ENCODE results near the gene TNFRSF11A.

TNFRSF11A gene

GRCh38 chr18:62384068-62384467, 59.0 kb downstream of the TNFRSF11A start:
- no peak for DNase-seq (ENCODE audit: low read depth in 3 of 3)

GRCh38 chr18:62384610-62385097, 59.5 kb downstream of the TNFRSF11A start:
- DNase-seq (ENCODE audit: low read depth in 3 of 3) = no peak

- no peak for DNase-seq (ENCODE audit: low read depth in 3 of 3)
Measured at GRCh38 chr18:62386091-62386490, 61.0 kb downstream of the TNFRSF11A start.

- no peak for DNase-seq (ENCODE audit: low read depth in 3 of 3)
Measured at GRCh38 chr18:62386601-62387000, 61.5 kb downstream of the TNFRSF11A start.

GRCh38 chr18:62387257-62387656, 62.1 kb downstream of the TNFRSF11A start:
- no peak for DNase-seq (ENCODE audit: low read depth in 3 of 3)

GRCh38 chr18:62388855-62389760, 64.0 kb downstream of the TNFRSF11A start:
- no peak for DNase-seq (ENCODE audit: low read depth in 3 of 3)

GRCh38 chr18:62389761-62390481, 64.8 kb downstream of the TNFRSF11A start:
- DNase-seq (ENCODE audit: low read depth in 3 of 3) = no peak

GRCh38 chr18:62394006-62394763, 69.1 kb downstream of the TNFRSF11A start:
- no peak for DNase-seq (ENCODE audit: low read depth in 3 of 3)

- no peak for DNase-seq (ENCODE audit: low read depth in 3 of 3)
Measured at GRCh38 chr18:62396381-62396780, 71.3 kb downstream of the TNFRSF11A start.

- no peak for DNase-seq (ENCODE audit: low read depth in 3 of 3)
Measured at GRCh38 chr18:62396967-62397366, 71.9 kb downstream of the TNFRSF11A start.

GRCh38 chr18:62398291-62398690, 73.2 kb downstream of the TNFRSF11A start:
- DNase-seq (ENCODE audit: low read depth in 3 of 3) = no peak

GRCh38 chr18:62399276-62399675, 74.2 kb downstream of the TNFRSF11A start:
- DNase-seq (ENCODE audit: low read depth in 3 of 3) = no peak

GRCh38 chr18:62399781-62400308, 74.7 kb downstream of the TNFRSF11A start:
- no peak for DNase-seq (ENCODE audit: low read depth in 3 of 3)

GRCh38 chr18:62400916-62401315, 75.8 kb downstream of the TNFRSF11A start:
- DNase-seq (ENCODE audit: low read depth in 3 of 3) = no peak

- no peak for DNase-seq (ENCODE audit: low read depth in 3 of 3)
Measured at GRCh38 chr18:62402342-62402948, 77.3 kb downstream of the TNFRSF11A start.

- DNase-seq (ENCODE audit: low read depth in 3 of 3) = no peak
Measured at GRCh38 chr18:62403120-62403519, 78.0 kb downstream of the TNFRSF11A start.

GRCh38 chr18:62404881-62405280, 79.8 kb downstream of the TNFRSF11A start:
- no peak for DNase-seq (ENCODE audit: low read depth in 3 of 3)

GRCh38 chr18:62407660-62408059, 82.5 kb downstream of the TNFRSF11A start:
- DNase-seq (ENCODE audit: low read depth in 3 of 3) = no peak

- no peak for DNase-seq (ENCODE audit: low read depth in 3 of 3)
Measured at GRCh38 chr18:62409821-62410220, 84.7 kb downstream of the TNFRSF11A start.

- no peak for DNase-seq (ENCODE audit: low read depth in 3 of 3)
Measured at GRCh38 chr18:62412231-62412979, 87.3 kb downstream of the TNFRSF11A start.

GRCh38 chr18:62413206-62413605, 88.1 kb downstream of the TNFRSF11A start:
- DNase-seq (ENCODE audit: low read depth in 3 of 3) = no peak

Data from stimulated activated CD4-positive, alpha-beta T cell treated with anti-CD3 and anti-CD28 coated beads, TNF-alpha, amount 100 ng/mL, for 24 hours (primary cell).